ENCODE data around the gene EXOC3L4. TPM values are rescaled to one million over a fixed set of nuclear protein-coding genes. Genes with fewer than 3 reads are reported as not detected.

EXOC3L4 gene
- total and polyA plus RNA-seq, 9 of the 15 experiments (the other 6 are each of a cell fraction or from before 2014, with no cell fraction given): 0.10 to 6.7 (median 0.98) TPM; not detected in 1

GRCh38 chr14:103122947-103123633 lies 28.6 kb downstream of the EXOC3L4 start, which contains the start of gene TNFAIP2 (continued):
- TF ChIP-seq, protein P1, sequence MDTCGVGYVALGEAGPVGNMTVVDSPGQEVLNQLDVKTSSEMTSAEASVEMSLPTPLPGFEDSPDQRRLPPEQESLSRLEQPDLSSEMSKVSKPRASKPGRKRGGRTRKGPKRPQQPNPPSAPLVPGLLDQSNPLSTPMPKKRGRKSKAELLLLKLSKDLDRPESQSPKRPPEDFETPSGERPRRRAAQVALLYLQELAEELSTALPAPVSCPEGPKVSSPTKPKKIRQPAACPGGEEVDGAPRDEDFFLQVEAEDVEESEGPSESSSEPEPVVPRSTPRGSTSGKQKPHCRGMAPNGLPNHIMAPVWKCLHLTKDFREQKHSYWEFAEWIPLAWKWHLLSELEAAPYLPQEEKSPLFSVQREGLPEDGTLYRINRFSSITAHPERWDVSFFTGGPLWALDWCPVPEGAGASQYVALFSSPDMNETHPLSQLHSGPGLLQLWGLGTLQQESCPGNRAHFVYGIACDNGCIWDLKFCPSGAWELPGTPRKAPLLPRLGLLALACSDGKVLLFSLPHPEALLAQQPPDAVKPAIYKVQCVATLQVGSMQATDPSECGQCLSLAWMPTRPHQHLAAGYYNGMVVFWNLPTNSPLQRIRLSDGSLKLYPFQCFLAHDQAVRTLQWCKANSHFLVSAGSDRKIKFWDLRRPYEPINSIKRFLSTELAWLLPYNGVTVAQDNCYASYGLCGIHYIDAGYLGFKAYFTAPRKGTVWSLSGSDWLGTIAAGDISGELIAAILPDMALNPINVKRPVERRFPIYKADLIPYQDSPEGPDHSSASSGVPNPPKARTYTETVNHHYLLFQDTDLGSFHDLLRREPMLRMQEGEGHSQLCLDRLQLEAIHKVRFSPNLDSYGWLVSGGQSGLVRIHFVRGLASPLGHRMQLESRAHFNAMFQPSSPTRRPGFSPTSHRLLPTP (IDR thresholded peaks at IDR 0.05; ENCODE audit: borderline replicate concordance, extremely low read depth, insufficient read length): no peak
- TF ChIP-seq TGIF2 (CRISPR knock-in tag; IDR thresholded peaks at IDR 0.05): no peak
- TF ChIP-seq, protein P2, sequence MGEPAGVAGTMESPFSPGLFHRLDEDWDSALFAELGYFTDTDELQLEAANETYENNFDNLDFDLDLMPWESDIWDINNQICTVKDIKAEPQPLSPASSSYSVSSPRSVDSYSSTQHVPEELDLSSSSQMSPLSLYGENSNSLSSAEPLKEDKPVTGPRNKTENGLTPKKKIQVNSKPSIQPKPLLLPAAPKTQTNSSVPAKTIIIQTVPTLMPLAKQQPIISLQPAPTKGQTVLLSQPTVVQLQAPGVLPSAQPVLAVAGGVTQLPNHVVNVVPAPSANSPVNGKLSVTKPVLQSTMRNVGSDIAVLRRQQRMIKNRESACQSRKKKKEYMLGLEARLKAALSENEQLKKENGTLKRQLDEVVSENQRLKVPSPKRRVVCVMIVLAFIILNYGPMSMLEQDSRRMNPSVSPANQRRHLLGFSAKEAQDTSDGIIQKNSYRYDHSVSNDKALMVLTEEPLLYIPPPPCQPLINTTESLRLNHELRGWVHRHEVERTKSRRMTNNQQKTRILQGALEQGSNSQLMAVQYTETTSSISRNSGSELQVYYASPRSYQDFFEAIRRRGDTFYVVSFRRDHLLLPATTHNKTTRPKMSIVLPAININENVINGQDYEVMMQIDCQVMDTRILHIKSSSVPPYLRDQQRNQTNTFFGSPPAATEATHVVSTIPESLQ (CRISPR knock-in tag; IDR thresholded peaks at IDR 0.05): no peak
- TF ChIP-seq ZKSCAN3 (CRISPR knock-in tag; IDR thresholded peaks at IDR 0.05): no peak
- TF ChIP-seq ETS2 (tag; IDR thresholded peaks at IDR 0.05; ENCODE audit: borderline replicate concordance, poor library complexity, severe bottlenecking): no peak
- TF ChIP-seq EWSR1 (IDR thresholded peaks at IDR 0.05; ENCODE audit: borderline replicate concordance, low read depth, partially characterized antibody): no peak
- TF ChIP-seq PHF21A (IDR thresholded peaks at IDR 0.05; ENCODE audit: borderline replicate concordance, low read depth): no peak
- TF ChIP-seq RBFOX2 (IDR thresholded peaks at IDR 0.05; ENCODE audit: low read depth, low read length): peak; percentile 75
- no peak for TF ChIP-seq FOXK1 (CRISPR knock-in tag; IDR thresholded peaks at IDR 0.05; ENCODE audit: borderline replicate concordance)
- TF ChIP-seq, protein P3, sequence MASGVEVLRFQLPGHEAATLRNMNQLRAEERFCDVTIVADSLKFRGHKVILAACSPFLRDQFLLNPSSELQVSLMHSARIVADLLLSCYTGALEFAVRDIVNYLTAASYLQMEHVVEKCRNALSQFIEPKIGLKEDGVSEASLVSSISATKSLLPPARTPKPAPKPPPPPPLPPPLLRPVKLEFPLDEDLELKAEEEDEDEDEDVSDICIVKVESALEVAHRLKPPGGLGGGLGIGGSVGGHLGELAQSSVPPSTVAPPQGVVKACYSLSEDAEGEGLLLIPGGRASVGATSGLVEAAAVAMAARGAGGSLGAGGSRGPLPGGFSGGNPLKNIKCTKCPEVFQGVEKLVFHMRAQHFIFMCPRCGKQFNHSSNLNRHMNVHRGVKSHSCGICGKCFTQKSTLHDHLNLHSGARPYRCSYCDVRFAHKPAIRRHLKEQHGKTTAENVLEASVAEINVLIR (CRISPR knock-in tag; IDR thresholded peaks at IDR 0.05): 0 out of 2 replicates have a peak, but pooled peaks have one; percentile 39
- TF ChIP-seq MEF2D (tag; conservative IDR thresholded peaks at IDR 0.05; ENCODE audit: low read depth): no peak
- no peak for TF ChIP-seq BCLAF1 (IDR thresholded peaks at IDR 0.05; ENCODE audit: borderline replicate concordance in 1 of 2, control insufficient read depth in 1 of 2, low read depth in 2 of 2, low read length in 1 of 2)
- TF ChIP-seq ZNF3 (CRISPR knock-in tag; IDR thresholded peaks at IDR 0.05): no peak
- no peak for TF ChIP-seq THRAP3 (IDR thresholded peaks at IDR 0.05; ENCODE audit: borderline replicate concordance)
- no peak for TF ChIP-seq KHSRP (IDR thresholded peaks at IDR 0.05)
- no peak for TF ChIP-seq ARHGAP35 (IDR thresholded peaks at IDR 0.05; ENCODE audit: partially characterized antibody)
- TF ChIP-seq ILF3 (IDR thresholded peaks at IDR 0.05; ENCODE audit: borderline replicate concordance): no peak
- no peak for TF ChIP-seq NEUROD1 (IDR thresholded peaks at IDR 0.05; ENCODE audit: borderline replicate concordance, low read depth, low read length, partially characterized antibody)
